ENCODE measurements around the gene TRPT1.

- peak; percentile 30 to 49 for TF ChIP-seq POLR2A (IDR thresholded peaks at IDR 0.05)
- no peak for TF ChIP-seq CTCF (IDR thresholded peaks at IDR 0.05)
Observed at GRCh38 chr11:64230171-64230984, 4.4 kb upstream of the TRPT1 start, which contains the start of gene DNAJC4.
